Neural cell (in vitro differentiated cells): ENCODE results near the gene SPSB4.

Source experiments
- CTCF ChIP-seq: fragments of 450-650 bp; IDR thresholded peaks from 2 replicates; pipeline ENCODE4 v1.5.1; 2014; ENCODE audit warnings: antibody characterized with exemption, mild to moderate bottlenecking, moderate library complexity; ENCODE audit not compliant: poor library complexity, severe bottlenecking
- EZH2 ChIP-seq: fragments of 200-600, 300-800 bp; shearing (Covaris generic), sonication (generic); IDR thresholded peaks from 2 replicates; pipeline ENCODE4 v1.6.1; 2014; ENCODE audit warnings: antibody characterized with exemption, low read length, borderline replicate concordance, mild to moderate bottlenecking; ENCODE audit not compliant: insufficient read depth, poor library complexity, severe bottlenecking
- POLR2AphosphoS5 ChIP-seq: IDR thresholded peaks from 2 replicates; pipeline ENCODE4 v1.6.1; 2012
- RAD21 ChIP-seq: fragments of 450-650 bp; conservative IDR thresholded peaks from 2 replicates; pipeline ENCODE4 v1.6.1; 2014; ENCODE audit warnings: antibody characterized with exemption, mild to moderate bottlenecking, moderate library complexity

GRCh38 chr3:141183606-141184005 is 132.5 kb downstream of the SPSB4 start:
- TF ChIP-seq CTCF (no peak), POLR2AphosphoS5 (no peak), RAD21 (no peak), EZH2 (no peak)
